HG02610 (cell line): ENCODE measurements around the gene ABI1.
"Not testable (repeated sequence)": the region's sequence is repeated elsewhere in the genome, so short reads cannot be mapped to it uniquely, and the experiment has no call there.

ENCODE experiments used
- ATAC-seq: cut with Tn5 transposase; IDR thresholded peaks from one replicate; pipeline ENCODE4 v1.9.1; 2021; ENCODE audit warnings: mild to moderate bottlenecking, moderate library complexity; ENCODE audit not compliant: unreplicated experiment

Gene ABI1

DNA sequence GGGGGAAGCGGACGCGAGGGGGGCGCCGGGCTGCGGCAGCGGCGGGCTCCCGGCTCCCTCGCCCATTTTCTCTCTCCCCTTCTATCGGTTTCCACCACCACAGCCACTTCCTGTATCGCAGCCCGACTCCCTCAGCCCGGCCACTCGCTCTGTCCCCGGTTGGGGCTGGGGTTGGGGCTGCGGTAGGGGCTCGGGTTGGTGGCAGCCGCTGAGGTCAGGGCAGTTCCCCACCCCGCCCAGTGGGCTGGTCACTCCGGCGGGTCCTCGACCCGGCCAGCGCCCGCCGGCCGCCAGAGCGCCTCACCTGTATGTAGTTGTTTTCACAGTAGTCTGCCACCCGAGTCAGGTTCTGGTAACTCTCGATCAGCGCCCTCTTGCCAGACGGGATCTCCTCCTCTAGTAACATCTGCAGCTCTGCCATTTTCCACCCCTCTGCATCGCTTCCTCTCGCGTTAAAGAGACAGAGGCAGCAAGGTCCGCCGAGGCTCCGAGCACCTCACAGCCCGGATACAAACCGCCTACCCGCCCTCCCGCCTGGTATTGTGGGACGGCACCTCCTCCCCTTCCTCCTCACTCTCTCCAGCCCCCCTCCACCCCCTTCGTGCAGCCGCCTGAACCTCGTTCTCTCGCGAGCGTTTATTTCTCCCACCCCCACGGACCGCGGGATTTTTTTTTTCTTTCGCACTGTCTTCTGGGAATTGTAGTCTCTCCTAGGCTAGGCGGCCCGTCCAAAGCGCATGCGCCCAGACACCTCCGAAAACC is at the start of gene ABI1:
TSS of gene ABI1 (minus strand) at position 516 of the 762 bp plus-strand sequence. CDS start at position 421, 95 bp downstream.
- peak; percentile 74 for ATAC-seq

DNA sequence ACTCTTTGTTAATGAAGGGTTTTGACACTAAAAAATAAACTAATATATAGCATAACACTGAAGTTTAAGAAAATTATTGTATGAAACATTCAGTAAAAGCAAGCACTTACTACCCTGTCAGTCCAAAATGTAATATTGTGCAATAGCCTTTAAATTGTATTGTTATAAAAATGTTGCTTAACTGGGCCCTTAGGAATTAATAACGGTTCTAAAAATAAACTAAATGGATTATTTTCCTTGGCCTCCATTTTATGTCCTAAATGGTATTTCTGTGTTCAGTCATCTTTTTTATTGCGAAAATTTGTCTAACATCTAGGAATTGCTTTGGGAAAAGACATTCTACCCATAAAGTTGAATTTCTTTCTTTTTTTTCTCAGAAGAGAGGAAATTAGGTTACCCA is 49.0 kb upstream of the ABI1 start:
- no peak for ATAC-seq

GRCh38 chr10:26905253-26905781 is 44.6 kb upstream of the ABI1 start:
- ATAC-seq, result not testable (repeated sequence)

GRCh38 chr10:26903431-26904217 is 42.9 kb upstream of the ABI1 start:
- no peak for ATAC-seq

DNA sequence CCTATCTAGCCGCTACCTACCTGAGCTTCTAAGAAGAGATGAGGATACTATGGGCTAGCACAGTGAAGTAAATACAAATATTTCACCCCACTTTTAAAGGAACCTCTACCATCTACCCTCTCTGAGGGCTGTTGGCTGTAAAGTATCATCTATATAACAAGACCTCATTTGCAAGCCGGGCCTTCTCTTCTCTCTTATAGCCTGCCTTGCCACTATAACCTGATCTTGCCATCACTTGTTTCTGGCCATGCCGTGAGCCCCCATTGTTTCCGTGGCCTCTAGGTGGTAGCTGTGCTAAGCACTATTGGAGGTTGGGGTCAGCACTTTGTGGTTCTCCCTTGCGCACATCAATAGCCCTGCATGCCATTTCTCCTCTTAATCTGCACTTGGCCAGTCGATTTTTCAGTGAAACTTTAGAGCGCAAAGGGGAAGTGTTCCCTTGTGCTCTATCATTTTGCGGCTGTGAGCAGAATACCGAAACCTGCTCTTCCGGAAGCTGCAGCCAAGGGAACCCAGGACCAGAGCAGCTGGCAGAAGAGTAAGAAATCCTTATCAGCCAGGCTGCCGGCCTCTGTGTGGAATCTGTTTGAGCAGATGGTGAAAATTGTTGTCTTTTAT is 31.7 kb upstream of the ABI1 start:
- ATAC-seq, result not testable (repeated sequence)

DNA sequence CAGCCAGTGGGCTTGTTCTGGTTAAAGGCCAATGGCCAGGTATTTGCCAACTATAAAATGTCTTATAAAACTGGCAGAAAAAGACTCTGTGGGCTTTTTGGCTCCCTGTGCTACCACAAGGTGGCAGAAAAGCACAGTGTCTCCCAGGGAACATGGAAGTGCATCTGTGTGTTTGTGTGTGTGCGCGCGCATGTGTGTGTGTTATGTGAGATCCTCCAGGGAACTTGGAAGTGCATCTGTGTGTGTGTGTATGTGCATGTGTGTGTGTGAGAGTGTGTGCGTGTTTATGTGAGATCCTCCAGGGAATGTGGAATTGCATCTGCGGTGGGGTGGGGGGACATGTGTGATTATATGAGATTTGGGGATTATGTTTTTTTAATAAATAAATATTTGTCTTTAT is 30.2 kb upstream of the ABI1 start:
- ATAC-seq, result no peak

DNA sequence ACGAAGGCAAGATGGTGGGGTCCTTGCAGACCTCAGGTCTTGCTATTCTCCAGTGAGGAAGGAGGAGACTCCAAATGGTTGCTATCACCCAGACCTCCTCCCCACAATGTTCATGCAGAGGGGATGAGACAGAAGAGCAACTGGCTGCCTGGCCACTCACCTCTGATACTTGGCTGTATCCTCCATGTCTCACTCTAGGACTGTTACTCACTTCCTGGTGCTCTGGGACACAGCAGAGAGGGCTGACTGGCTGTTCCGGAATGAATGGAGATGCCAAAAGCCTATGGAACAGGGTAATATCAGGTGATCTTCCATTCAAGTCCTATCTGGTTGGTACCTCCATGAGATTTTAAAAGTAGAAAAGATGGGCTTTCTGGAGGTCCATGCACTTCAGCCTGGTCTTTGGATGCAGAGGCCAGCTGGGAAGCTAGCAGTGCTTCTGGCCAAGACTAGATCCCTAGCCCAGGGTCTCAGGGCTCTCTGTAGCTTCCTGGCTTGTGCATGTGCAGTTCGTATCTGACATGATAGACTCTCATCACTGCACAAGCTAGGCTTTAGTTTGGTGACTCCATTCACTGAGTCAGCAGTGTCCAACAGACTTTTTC is 27.0 kb upstream of the ABI1 start:
- ATAC-seq, result no peak

- ATAC-seq, result no peak
Observed at GRCh38 chr10:26881600-26882331, 21.0 kb upstream of the ABI1 start.

- ATAC-seq, result no peak
Observed at GRCh38 chr10:26879744-26880143, 19.0 kb upstream of the ABI1 start.

DNA sequence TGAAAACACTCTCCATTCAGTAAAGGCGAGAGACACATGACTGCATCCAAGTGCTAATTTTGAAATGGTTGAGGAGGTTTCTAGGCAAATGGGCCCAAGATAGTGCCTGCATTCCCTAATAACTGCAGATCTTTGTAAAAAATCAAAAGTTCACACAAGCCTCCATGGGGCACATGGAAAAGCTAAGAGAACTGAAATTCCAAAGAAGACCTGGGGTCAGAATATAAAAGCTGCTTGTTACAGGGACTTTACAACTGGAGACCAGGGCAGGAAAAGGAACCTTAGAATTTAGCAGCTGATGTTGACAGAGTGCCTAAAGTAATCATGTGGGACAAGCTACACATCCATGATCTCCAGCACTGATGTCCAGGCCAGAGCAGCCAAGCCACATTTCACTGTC is 10.0 kb upstream of the ABI1 start:
- no peak for ATAC-seq

GRCh38 chr10:26869528-26869927 is 8.8 kb upstream of the ABI1 start:
- ATAC-seq, result no peak

DNA sequence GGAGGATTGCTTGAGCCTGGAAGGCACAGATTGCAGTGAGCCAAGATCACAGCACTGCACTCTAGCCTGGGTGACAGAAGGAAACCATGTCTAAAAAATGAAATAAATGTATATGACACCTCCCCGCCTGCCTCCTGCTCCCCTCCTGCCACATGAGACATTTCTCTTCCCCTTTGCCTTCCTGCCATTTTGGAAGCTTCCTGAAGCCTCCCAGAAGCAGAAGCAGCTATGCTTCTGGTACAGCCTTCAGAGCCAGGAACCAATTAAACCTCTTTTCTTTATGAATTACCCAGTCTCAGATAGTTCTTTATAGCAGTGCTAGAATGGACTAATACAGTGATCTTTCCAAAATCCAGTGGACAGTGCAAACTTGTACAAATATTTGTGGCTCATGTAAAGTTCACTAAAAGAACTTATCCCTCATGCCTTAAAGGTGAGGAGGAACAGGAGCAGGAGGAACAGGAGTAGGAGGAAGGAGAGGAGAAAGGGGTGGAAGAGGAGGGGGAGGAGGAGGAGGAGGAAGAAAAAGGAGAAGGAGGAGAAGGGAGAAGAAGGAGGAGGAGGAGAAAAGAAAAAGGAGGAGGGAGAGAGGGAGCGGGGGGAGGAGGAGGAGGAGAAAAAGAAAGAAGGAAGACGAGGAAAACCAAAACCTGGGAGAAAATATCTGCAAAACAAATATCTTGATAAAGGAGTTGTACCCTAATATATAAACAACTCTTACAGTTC is 2.8 kb upstream of the ABI1 start:
- no peak for ATAC-seq

DNA sequence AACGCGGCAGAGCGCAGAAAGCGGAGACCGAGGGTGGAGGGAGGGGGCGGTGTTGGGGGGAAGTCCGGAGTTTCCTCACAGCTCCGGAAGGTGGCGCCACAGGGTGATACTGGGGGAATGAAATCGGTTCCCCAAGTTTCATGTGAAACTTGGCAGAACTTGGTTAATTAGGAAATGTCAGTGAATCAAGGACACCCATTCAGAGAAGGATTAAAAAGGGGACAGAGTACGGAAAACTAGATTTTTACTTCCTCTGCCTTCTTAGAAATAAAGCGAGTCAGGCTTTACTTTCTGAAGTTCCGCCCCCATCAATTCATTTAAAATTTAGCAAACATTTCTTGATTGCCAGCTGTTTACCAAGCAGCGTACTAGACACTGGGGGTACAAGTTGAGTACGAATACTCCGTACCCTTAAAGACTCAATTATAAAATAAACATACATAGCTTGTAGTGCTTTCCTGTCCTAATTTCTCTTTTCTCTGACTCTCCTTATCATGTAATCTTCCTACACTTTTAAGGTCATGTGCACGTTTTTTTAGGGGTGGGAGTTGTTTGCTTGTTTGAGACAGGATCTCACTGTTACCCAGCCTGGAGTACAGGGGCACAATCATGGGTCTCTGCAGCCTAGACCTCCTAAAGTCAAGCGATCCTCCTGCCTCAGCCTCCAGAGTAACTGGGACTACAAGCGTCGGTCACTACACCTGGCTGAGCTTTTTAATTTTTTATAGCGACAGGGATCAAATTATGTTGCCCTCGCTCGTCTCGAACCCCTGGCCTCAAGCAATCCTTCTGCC is 644 bp upstream of the ABI1 start:
- ATAC-seq, result no peak

GRCh38 chr10:26860102-26860442 is 686 bp downstream of the ABI1 start:
- ATAC-seq, result peak; percentile 10

DNA sequence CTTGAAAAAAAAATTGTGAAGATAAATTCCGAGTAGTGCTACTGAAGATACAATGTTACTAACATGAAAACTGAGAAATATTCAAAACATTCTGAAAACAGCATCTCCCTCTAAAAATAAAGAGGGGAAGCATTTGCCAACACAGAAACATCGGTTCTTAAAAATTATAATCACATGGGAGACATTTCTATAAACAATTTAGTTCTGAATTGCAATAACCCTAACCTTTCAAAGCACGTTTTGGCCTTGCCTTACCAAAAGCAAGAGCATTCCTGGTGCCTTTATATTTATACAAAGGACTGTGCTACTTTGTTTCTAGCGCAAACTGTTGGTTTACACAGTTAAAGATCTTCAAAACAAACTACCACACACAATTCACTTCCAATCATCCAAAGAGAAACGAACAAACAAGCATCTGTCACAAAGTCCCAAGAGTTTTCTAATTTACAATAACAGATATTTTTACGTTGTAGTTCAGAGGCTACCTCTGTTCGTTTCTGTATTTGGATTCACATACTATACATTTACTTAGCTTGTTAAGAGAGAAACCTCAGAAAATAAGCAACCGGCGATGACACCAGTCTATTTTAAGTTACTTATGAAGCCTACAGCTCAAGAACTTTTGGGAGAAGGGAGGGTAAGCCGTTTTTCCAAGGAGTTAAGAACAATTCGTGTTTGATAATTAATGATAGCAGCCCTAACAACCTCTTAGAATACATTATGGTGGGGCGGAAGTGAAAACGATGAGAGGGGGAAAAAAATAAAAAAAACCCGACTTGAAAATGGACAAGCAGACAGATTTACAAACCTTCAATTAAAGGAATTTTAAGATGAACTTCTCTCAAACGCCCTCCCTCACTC is 1.3 kb downstream of the ABI1 start:
- ATAC-seq, result no peak

GRCh38 chr10:26858707-26859034 is 2.1 kb downstream of the ABI1 start:
- ATAC-seq, result no peak

DNA sequence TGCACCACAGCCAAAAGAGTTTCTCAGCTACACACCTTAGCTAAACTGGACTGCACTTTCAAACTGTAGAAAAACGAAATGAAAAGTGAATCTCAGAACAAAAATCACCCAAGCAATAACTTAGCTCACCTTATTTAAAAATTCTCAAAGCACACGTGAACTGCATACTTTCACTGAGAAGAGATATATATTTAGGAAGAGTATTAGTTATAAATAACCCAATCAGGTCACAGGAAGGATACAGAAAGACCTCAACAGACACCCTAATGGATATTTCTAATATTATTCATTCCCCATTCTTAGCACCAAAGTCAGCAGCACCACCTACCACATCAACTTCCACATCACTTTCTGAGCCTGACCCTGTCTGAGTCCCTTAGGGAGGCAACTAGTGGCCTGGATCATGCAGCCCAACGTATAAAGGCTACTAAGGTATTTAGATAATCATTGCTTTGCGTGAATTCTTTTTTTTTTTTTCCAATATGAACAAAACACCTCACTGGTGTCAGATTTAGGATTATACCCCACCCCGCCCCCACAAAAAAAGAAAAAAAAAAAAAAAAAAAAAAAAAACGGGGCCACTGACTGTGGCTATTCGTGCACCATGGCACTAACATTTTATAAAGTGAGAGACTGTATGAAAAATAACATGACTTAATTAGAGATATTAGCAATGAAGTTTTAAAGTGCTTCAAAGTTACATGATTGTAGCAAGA is 2.6 kb downstream of the ABI1 start:
- ATAC-seq, result peak; percentile 25

- peak; percentile 16 for ATAC-seq
Observed at GRCh38 chr10:26857553-26857952, 3.2 kb downstream of the ABI1 start.
